ENCODE measurements around the gene GPR17. TPM values are rescaled to one million over a fixed set of nuclear protein-coding genes. Genes with fewer than 3 reads are reported as not detected.

The GPR17 gene
- total and polyA plus RNA-seq, 4 experiments from 2014 or later: not detected

DNA sequence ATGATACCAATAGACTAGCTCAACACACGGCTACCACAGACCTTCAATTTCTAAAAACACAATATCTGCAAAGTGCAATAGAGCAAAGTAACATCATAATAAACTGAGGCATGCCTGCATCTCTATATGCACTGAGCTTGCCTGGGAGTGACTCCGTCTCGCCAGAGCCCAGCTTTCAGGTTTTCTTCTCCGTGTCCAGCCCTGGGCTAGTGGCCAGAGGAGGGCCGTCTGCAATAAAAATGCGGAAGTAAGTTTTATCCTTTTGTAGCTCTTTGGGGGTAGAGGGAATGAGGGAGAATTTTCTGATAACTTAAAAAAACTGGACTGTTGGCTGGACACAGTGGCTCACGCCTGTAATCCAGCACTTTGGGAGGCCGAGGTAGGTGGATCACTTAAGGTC is 41.0 kb upstream of the GPR17 start:
- POLR2A ChIA-PET (ENCODE audit: partially characterized antibody): no interaction called here
- intact Hi-C loops (cut with micrococcal nuclease): no loop called here

DNA sequence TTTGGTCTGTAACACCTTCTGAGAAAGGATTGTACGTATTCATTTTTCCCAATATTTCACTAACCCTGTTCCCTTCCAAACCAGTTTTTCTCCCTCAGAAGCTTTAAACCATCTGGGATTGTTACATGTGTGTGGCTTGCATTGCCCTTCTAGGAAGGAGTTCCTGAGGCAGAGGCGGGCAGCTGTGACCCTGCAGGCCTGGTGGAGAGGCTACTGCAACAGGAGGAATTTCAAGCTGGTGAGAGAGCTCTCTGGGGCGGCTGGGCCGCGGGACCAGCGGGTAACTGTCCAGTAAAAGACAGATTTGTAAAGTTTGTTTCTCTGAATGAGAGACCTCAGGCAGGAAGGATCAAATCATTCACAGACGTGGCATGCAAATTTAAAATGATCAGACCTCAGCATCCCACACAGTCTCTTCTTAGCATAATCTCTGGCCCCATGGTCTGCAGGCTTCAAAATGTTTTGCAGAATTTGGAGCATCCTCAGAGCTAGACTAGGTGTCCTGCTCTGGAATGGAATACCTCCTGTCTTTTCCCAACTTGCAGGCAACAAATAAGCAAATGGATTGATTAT is 40.2 kb upstream of the GPR17 start:
- H3K4me1 ChIP-seq (ENCODE audit: insufficient read depth, low read length): no peaks in the 10 kb centered on the region
- Mint-ChIP-seq H3K4me1 (peaks cover 0 to 1% (median 0%) of the 10 kb centered on the region in 4 donors), H3K4me3 (no peak overlapping the region), H3K27ac (no peak overlapping the region), H3K27me3 (peaks cover 3 to 7% of the 10 kb centered on the region in 2 donors), H3K9me3 (peaks cover under 1 to 4% (median 2%) of the 10 kb centered on the region in 8 donors), H3K36me3 (no peaks in the 10 kb centered on the region)
- no peak overlapping the region for H3K27ac ChIP-seq (ENCODE audit: low read depth, low read length)
- ChIA-PET CTCF (ENCODE audit: partially characterized antibody) (no interaction called here), POLR2A (ENCODE audit: partially characterized antibody) (no interaction called here)
- intact Hi-C loops (cut with micrococcal nuclease): no loop called here
- H3K9me3 ChIP-seq (ENCODE audit: control insufficient read depth in 1 of 2, low read length in 2 of 2): no peaks in the 10 kb centered on the region
- no peaks in the 10 kb centered on the region for H3K27me3 ChIP-seq (ENCODE audit: insufficient read depth, low read length)
- no peak for DNase-seq
- H3K4me3 ChIP-seq (ENCODE audit: low read length in 2 of 2): no peak overlapping the region
- no peaks in the 10 kb centered on the region for H3K36me3 ChIP-seq (ENCODE audit: insufficient read depth, low read length)

More for the DNA sequence above, 41.0 kb upstream of the GPR17 start:
- Mint-ChIP-seq H3K27ac (no peak overlapping the region), H3K9me3 (peaks cover 0 to 4% (median 0%) of the 10 kb centered on the region in 8 donors), H3K36me3 (no peaks in the 10 kb centered on the region), H3K27me3 (peaks cover 3 to 4% of the 10 kb centered on the region in 2 donors), H3K4me1 (peaks cover 0 to 1% (median 0%) of the 10 kb centered on the region in 4 donors), H3K4me3 (no peak overlapping the region)
- CTCF ChIA-PET (ENCODE audit: partially characterized antibody): interaction anchor here (2.2 kb wide), 1 partner anchor 14 kb away, joined by 8 read pairs; no protein-coding TSS in a partner anchor
- no peaks in the 10 kb centered on the region for H3K27me3 ChIP-seq (ENCODE audit: insufficient read depth, low read length)
- DNase-seq: no peak
- no peaks in the 10 kb centered on the region for H3K9me3 ChIP-seq (ENCODE audit: control insufficient read depth in 1 of 2, low read length in 2 of 2)
- H3K4me1 ChIP-seq (ENCODE audit: insufficient read depth, low read length): no peaks in the 10 kb centered on the region
- H3K27ac ChIP-seq (ENCODE audit: low read depth, low read length): no peak overlapping the region
- H3K4me3 ChIP-seq (ENCODE audit: low read length in 2 of 2): no peak overlapping the region
- no peaks in the 10 kb centered on the region for H3K36me3 ChIP-seq (ENCODE audit: insufficient read depth, low read length)

GRCh38 chr2:127606625-127607398 is 39.1 kb upstream of the GPR17 start:
- Mint-ChIP-seq H3K27ac (no peak overlapping the region), H3K4me3 (no peak overlapping the region), H3K36me3 (no peaks in the 10 kb centered on the region), H3K9me3 (peaks cover 3 to 11% (median 5%) of the 10 kb centered on the region in 8 donors), H3K4me1 (peaks cover 0 to 1% (median 0%) of the 10 kb centered on the region in 4 donors), H3K27me3 (peaks cover 3 to 7% of the 10 kb centered on the region in 2 donors)
- H3K4me1 ChIP-seq (ENCODE audit: insufficient read depth, low read length): no peaks in the 10 kb centered on the region
- no peaks in the 10 kb centered on the region for H3K9me3 ChIP-seq (ENCODE audit: control insufficient read depth in 1 of 2, low read length in 2 of 2)
- intact Hi-C loops (cut with micrococcal nuclease): no loop called here
- no peak overlapping the region for H3K4me3 ChIP-seq (ENCODE audit: low read length in 2 of 2)
- H3K36me3 ChIP-seq (ENCODE audit: insufficient read depth, low read length): no peaks in the 10 kb centered on the region
- DNase-seq: no peak
- ChIA-PET CTCF (ENCODE audit: partially characterized antibody) (interaction anchor here (0.9 kb wide), 1 partner anchor 43 kb away, joined by 3 read pairs; no protein-coding TSS in a partner anchor), POLR2A (ENCODE audit: partially characterized antibody) (no interaction called here)
- H3K27me3 ChIP-seq (ENCODE audit: insufficient read depth, low read length): no peaks in the 10 kb centered on the region
- H3K27ac ChIP-seq (ENCODE audit: low read depth, low read length): no peak overlapping the region

DNA sequence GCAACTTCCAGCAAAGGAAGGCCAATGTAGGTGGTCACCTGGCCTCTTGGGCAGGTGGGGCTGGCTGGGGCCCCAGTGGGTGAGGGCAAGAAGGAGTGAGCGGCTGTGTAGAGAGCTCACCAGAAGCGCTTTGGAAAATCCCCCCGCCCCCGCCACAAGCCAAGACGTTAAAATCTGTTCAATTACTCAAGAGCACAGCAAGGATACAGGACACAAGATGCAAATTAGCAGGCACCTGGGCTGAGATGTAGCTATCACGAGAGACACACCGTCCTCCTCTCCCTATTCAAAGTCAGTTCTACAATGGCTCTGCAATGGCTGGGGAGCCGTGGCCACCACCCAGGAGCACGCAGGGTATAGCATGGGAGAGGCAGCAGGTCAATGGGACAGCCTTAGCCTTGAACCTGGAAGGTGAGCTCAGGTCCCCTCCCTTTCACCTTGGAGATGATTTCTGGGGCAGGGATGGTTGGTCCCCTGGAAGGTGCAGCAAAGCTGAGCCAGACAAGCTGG is 38.5 kb upstream of the GPR17 start:
- H3K27ac Mint-ChIP-seq: no peak overlapping the region
- Histone ChIP-seq H3K4me1 (ENCODE audit: insufficient read depth, low read length) (no peaks in the 10 kb centered on the region), H3K4me3 (ENCODE audit: low read length in 2 of 2) (no peak overlapping the region), H3K27me3 (ENCODE audit: insufficient read depth, low read length) (no peaks in the 10 kb centered on the region), H3K36me3 (ENCODE audit: insufficient read depth, low read length) (no peaks in the 10 kb centered on the region), H3K9me3 (ENCODE audit: control insufficient read depth in 1 of 2, low read length in 2 of 2) (no peaks in the 10 kb centered on the region), H3K27ac (ENCODE audit: low read depth, low read length) (no peak overlapping the region)
- intact Hi-C loops (cut with micrococcal nuclease): no loop called here
- peaks cover 3 to 7% of the 10 kb centered on the region in 2 donors for H3K27me3 Mint-ChIP-seq
- POLR2A ChIA-PET (ENCODE audit: partially characterized antibody): interaction anchor here (0.7 kb wide), 1 partner anchor 274 kb away, joined by 3 read pairs; no protein-coding TSS in a partner anchor
- peaks cover 0 to 1% (median 0%) of the 10 kb centered on the region in 4 donors for H3K4me1 Mint-ChIP-seq
- H3K4me3 Mint-ChIP-seq: peak overlapping the region in 1 of 8 donors; percentile 28
- no peak for DNase-seq
- no peaks in the 10 kb centered on the region for H3K36me3 Mint-ChIP-seq
- CTCF ChIA-PET (ENCODE audit: partially characterized antibody): interaction anchor here (0.9 kb wide), 1 partner anchor 43 kb away, joined by 3 read pairs; no protein-coding TSS in a partner anchor
- peaks cover 3 to 12% (median 5%) of the 10 kb centered on the region in 8 donors for H3K9me3 Mint-ChIP-seq

GRCh38 chr2:127608061-127609030 is 37.6 kb upstream of the GPR17 start:
- H3K36me3 ChIP-seq (ENCODE audit: insufficient read depth, low read length): no peaks in the 10 kb centered on the region
- H3K4me1 Mint-ChIP-seq: peaks cover 0 to 1% (median 0%) of the 10 kb centered on the region in 4 donors
- intact Hi-C loops (cut with micrococcal nuclease): no loop called here
- no peak overlapping the region for H3K27ac Mint-ChIP-seq
- H3K9me3 Mint-ChIP-seq: peaks cover 3 to 14% (median 9%) of the 10 kb centered on the region in 8 donors
- no peak overlapping the region for H3K27ac ChIP-seq (ENCODE audit: low read depth, low read length)
- no peak for DNase-seq
- H3K4me3 Mint-ChIP-seq: no peak overlapping the region
- H3K36me3 Mint-ChIP-seq: peaks cover 0 to 4% of the 10 kb centered on the region in 2 donors
- no peaks in the 10 kb centered on the region for H3K27me3 ChIP-seq (ENCODE audit: insufficient read depth, low read length)
- H3K27me3 Mint-ChIP-seq: peaks cover 1 to 7% of the 10 kb centered on the region in 2 donors
- H3K4me1 ChIP-seq (ENCODE audit: insufficient read depth, low read length): no peaks in the 10 kb centered on the region
- H3K9me3 ChIP-seq (ENCODE audit: control insufficient read depth in 1 of 2, low read length in 2 of 2): no peaks in the 10 kb centered on the region
- ChIA-PET CTCF (ENCODE audit: partially characterized antibody) (interaction anchor here (0.9 kb wide), 1 partner anchor 42 kb away, joined by 3 read pairs; no protein-coding TSS in a partner anchor), POLR2A (ENCODE audit: partially characterized antibody) (interaction anchor here (0.7 kb wide), 1 partner anchor 275 kb away, joined by 3 read pairs; no protein-coding TSS in a partner anchor)
- no peak overlapping the region for H3K4me3 ChIP-seq (ENCODE audit: low read length in 2 of 2)

GRCh38 chr2:127609031-127609751 is 36.8 kb upstream of the GPR17 start:
- Mint-ChIP-seq H3K27me3 (peaks cover 4 to 7% of the 10 kb centered on the region in 2 donors), H3K4me1 (peaks cover 0 to 1% (median 0%) of the 10 kb centered on the region in 4 donors), H3K9me3 (peaks cover 6 to 22% (median 15%) of the 10 kb centered on the region in 8 donors), H3K4me3 (no peak overlapping the region), H3K36me3 (peaks cover 0 to 6% of the 10 kb centered on the region in 2 donors), H3K27ac (no peak overlapping the region)
- ChIA-PET POLR2A (ENCODE audit: partially characterized antibody) (no interaction called here), CTCF (ENCODE audit: partially characterized antibody) (interaction anchor here (1.2 kb wide), 1 partner anchor 18 kb away, joined by 3 read pairs; no protein-coding TSS in a partner anchor)
- H3K27me3 ChIP-seq (ENCODE audit: insufficient read depth, low read length): no peaks in the 10 kb centered on the region
- no peak overlapping the region for H3K4me3 ChIP-seq (ENCODE audit: low read length in 2 of 2)
- no peaks in the 10 kb centered on the region for H3K9me3 ChIP-seq (ENCODE audit: control insufficient read depth in 1 of 2, low read length in 2 of 2)
- no peaks in the 10 kb centered on the region for H3K36me3 ChIP-seq (ENCODE audit: insufficient read depth, low read length)
- no peaks in the 10 kb centered on the region for H3K4me1 ChIP-seq (ENCODE audit: insufficient read depth, low read length)
- H3K27ac ChIP-seq (ENCODE audit: low read depth, low read length): no peak overlapping the region
- intact Hi-C loops (cut with micrococcal nuclease): no loop called here
- DNase-seq: no peak

Data from CD4-positive, alpha-beta memory T cell (primary cell).